K562 (cell line): ENCODE data around the gene ZC3H13. TPM values are rescaled to one million over a fixed set of nuclear protein-coding genes. Genes with fewer than 3 reads are reported as not detected.

Source experiments
- ATAC-seq: fragments of 200-7000 bp; cut with Tn5 transposase; 3 replicates; pipeline ENCODE4 v1.9.1; 2020; ENCODE audit warnings: moderate library complexity
- BruUV-seq: library from RNA; stranded (reverse); fragments of 400-500 nt; replicated peaks from 2 replicates; lab custom pipeline; 2021; lab: Mats Ljungman, UMichigan
- CTCF ChIA-PET: fragments of 300-600 bp; formaldehyde crosslinking; extraction: SDS; loops from one replicate; lab custom pipeline; 2021; ENCODE audit warnings: low intra/inter-chr PET ratio; lab: Yijun Ruan, JAX
- POLR2A ChIA-PET: fragments of 300-600, 350-650 bp; sonication (Branson Sonifier 250); formaldehyde crosslinking; extraction: SDS; loops from one replicate; lab custom pipeline; 2021; ENCODE audit warnings: antibody characterized with exemption, inconsistent platforms; lab: Yijun Ruan, JAX
- DNase-seq, 4 experiments: peaks; one replicate each; pipeline versions ENCODE4 v3.0.0 to v3.0.0-alpha.2; 2011 to 2018; ENCODE audit warnings: low spot score in 3 of 4, mixed read lengths in 3 of 4; ENCODE audit errors: extremely low read depth in 1 of 4
- FAIRE-seq: peaks from 2 replicates; lab custom pipeline; 2011; peaks lifted over from hg19 to GRCh38; lab: Jason Lieb, UNC
- H2AFZ ChIP-seq: 2 replicates; pipeline ENCODE4 v1.6.0; 2011; ENCODE audit warnings: low read depth, low read length, control low read depth, inconsistent platforms
- H3K27ac ChIP-seq: fragments of 200-600 bp; 3 replicates; pipeline ENCODE4 v1.8.0; 2011; ENCODE audit warnings: low read depth, mild to moderate bottlenecking, control low read depth, inconsistent platforms, low read length, moderate library complexity, mixed read lengths; ENCODE audit errors: extremely low read depth
- H3K27me3 ChIP-seq, 2 experiments: fragments of 300-600 bp in 1 of 2; 2 replicates in 1 of 2; 3 replicates in 1 of 2; pipeline versions ENCODE4 v1.6.0 to v1.8.0; 2011; ENCODE audit warnings: inconsistent platforms in 2 of 2, low read length in 2 of 2, mild to moderate bottlenecking in 1 of 2, mixed read lengths in 1 of 2, moderate library complexity in 1 of 2; ENCODE audit not compliant: control insufficient read depth in 2 of 2, insufficient read depth in 2 of 2
- H3K36me3 ChIP-seq: fragments of 300-600 bp; 3 replicates; pipeline ENCODE4 v1.8.0; 2011; ENCODE audit warnings: mild to moderate bottlenecking, low read length, inconsistent platforms; ENCODE audit not compliant: control insufficient read depth, insufficient read depth
- H3K4me1 ChIP-seq, 2 experiments: fragments of 200-600 bp in 1 of 2; replicated peaks in 1 of 2; 2 replicates in 1 of 2; 3 replicates in 1 of 2; pipeline versions ENCODE4 v1.5.1 to v1.8.0; 2011; ENCODE audit warnings: inconsistent platforms in 2 of 2, low read length in 2 of 2, mild to moderate bottlenecking in 1 of 2, mixed read lengths in 1 of 2, moderate library complexity in 1 of 2; ENCODE audit not compliant: control insufficient read depth in 2 of 2, insufficient read depth in 2 of 2
- H3K4me2 ChIP-seq: 2 replicates; pipeline ENCODE4 v1.6.1; 2011; ENCODE audit warnings: low read length, control low read depth, inconsistent platforms, mixed read lengths; ENCODE audit not compliant: insufficient read depth
- H3K4me3 ChIP-seq: fragments of 200-600 bp; sonication (generic), shearing (Covaris generic); 2 replicates; pipeline ENCODE4 v1.5.1; 2016; ENCODE audit warnings: control low read depth, inconsistent platforms
- H3K79me2 ChIP-seq: fragments of 200-600 bp; 3 replicates; pipeline ENCODE4 v1.8.0; 2011; ENCODE audit warnings: low read length, inconsistent platforms; ENCODE audit not compliant: control insufficient read depth, insufficient read depth
- H3K9ac ChIP-seq, 2 experiments: 2 replicates each; pipeline versions ENCODE4 v1.6.0 to v1.6.1; 2011; ENCODE audit warnings: low read depth in 2 of 2, low read length in 2 of 2, control low read depth in 1 of 2, inconsistent platforms in 1 of 2, mild to moderate bottlenecking in 1 of 2, mixed read lengths in 1 of 2; ENCODE audit not compliant: insufficient read depth in 1 of 2
- H3K9me1 ChIP-seq: one replicate; pipeline ENCODE4 v1.6.0; 2011; ENCODE audit warnings: inconsistent platforms, mild to moderate bottlenecking, low read length, moderate library complexity; ENCODE audit not compliant: control insufficient read depth, insufficient read depth
- H3K9me3 ChIP-seq: replicated peaks from 2 replicates; pipeline ENCODE4 v1.5.1; 2011; ENCODE audit warnings: low read depth, low read length, inconsistent platforms; ENCODE audit not compliant: control insufficient read depth, insufficient read depth
- H4K20me1 ChIP-seq: replicated peaks from 2 replicates; pipeline ENCODE4 v1.6.1; 2011; ENCODE audit warnings: low read length, inconsistent platforms, mixed read lengths; ENCODE audit not compliant: control insufficient read depth, insufficient read depth
- CTCF ChIP-seq, 3 experiments: IDR thresholded peaks in 2 of 3; conservative IDR thresholded peaks in 1 of 3; 2 replicates each; pipeline ENCODE4 v1.5.1; 2011 to 2012; ENCODE audit warnings: low read length in 3 of 3, mild to moderate bottlenecking in 3 of 3, control low read depth in 2 of 3, improper control_type of control experiment in 1 of 3, inconsistent platforms in 1 of 3, low read depth in 1 of 3, mixed read lengths in 1 of 3, moderate library complexity in 1 of 3; ENCODE audit not compliant: insufficient read depth in 2 of 3
- ETV5 ChIP-seq: sonication (generic); formaldehyde crosslinking; IDR thresholded peaks from 2 replicates; pipeline ENCODE4 v1.4.0; 2020; ENCODE audit warnings: low read depth, mild to moderate bottlenecking, missing genetic modification reagents
- HMGN3 ChIP-seq: IDR thresholded peaks from 2 replicates; pipeline ENCODE4 v1.6.1; 2011; ENCODE audit warnings: borderline replicate concordance, low read depth, mild to moderate bottlenecking, mixed read lengths, low read length; ENCODE audit not compliant: insufficient read length; ENCODE audit errors: extremely low read depth
- PREB ChIP-seq: sonication (generic); formaldehyde crosslinking; IDR thresholded peaks from 2 replicates; pipeline ENCODE4 v1.8.1; 2023; ENCODE audit warnings: mild to moderate bottlenecking, missing genetic modification reagents
- RAD21 ChIP-seq, 2 experiments: fragments of 250-450 bp in 1 of 2; fragments of 450-650 bp in 1 of 2; sonication (Bioruptor Pico) in 1 of 2; formaldehyde crosslinking in 1 of 2; IDR thresholded peaks in 1 of 2; conservative IDR thresholded peaks in 1 of 2; 2 replicates each; pipeline versions ENCODE4 v1.4.0 to v1.8.0; 2020 to 2022; ENCODE audit warnings: mild to moderate bottlenecking in 2 of 2, moderate library complexity in 1 of 2
- ZNF121 ChIP-seq: sonication (generic); formaldehyde crosslinking; conservative IDR thresholded peaks from 2 replicates; pipeline ENCODE4 v1.8.0; 2022; ENCODE audit warnings: missing genetic modification reagents
- ZNF146 ChIP-seq: IDR thresholded peaks from one replicate; pipeline ENCODE4 v1.6.1; 2018; ENCODE audit warnings: missing compliant biosample characterization; ENCODE audit not compliant: unreplicated experiment
- WGBS: fragments of 100-300 bp; shearing (Covaris generic); methylation state at CpG from one replicate; pipeline ENCODE4 v1.1.6; 2016; ENCODE audit warnings: low coverage, mixed read lengths; ENCODE audit not compliant: insufficient coverage; ENCODE audit errors: missing lambda C conversion rate; 5-methylcytosine and 5-hydroxymethylcytosine counted together
- in situ Hi-C: fragments of 300-500 bp; cut with MboI; formaldehyde crosslinking; loops from 4 replicates; pipeline ENCODE4 v1.15.0; 2018; ENCODE audit warnings: inconsistent platforms, mixed read lengths
- intact Hi-C: fragments of 100-400 bp; cut with micrococcal nuclease; formaldehyde crosslinking; loops from 2 replicates; pipeline ENCODE4 v1.14.2; 2022
- polyA plus RNA-seq, 8 experiments: library from polyadenylated mRNA; depleted of rRNA in 4 of 8; stranded (reverse) in 5 of 8; unstranded in 3 of 8; fragments of >200 nt; fragmentation: Nextera tagmentation in 2 of 8; fragmentation: Illumina TruSeq in 1 of 8; extraction: Ambion mirVana in 2 of 8; extraction: Trizol in 1 of 8; gene quantifications; 2 replicates each; pipeline versions ENCODE4 v1.2.1 to v1.2.3, GENCODE V29; 2011 to 2014; ENCODE audit warnings: inconsistent platforms in 1 of 8, missing spikeins in 1 of 8
- total RNA-seq, 7 experiments: library from RNA; depleted of rRNA in 6 of 7; stranded (reverse); fragments of >200 nt in 6 of 7; fragmentation: Illumina TruSeq in 2 of 7; extraction: Trizol in 2 of 7; gene quantifications; 2 replicates each; pipeline versions ENCODE4 v1.2.1 to v1.2.3, GENCODE V29; 2011 to 2021; ENCODE audit warnings: low replicate concordance in 1 of 7

ZC3H13 gene
- total and polyA plus RNA-seq, 9 of the 15 experiments (the other 6 are each of a cell fraction or from before 2014, with no cell fraction given), result 4.9 to 27.6 (median 12.1) TPM

GRCh38 chr13:46075811-46076210 lies 23.3 kb upstream of the ZC3H13 start (continued):
- no peak for TF ChIP-seq ZNF146 (CRISPR knock-in tag)
- no peak for TF ChIP-seq ZNF121 (CRISPR knock-in tag)
- no peak for TF ChIP-seq ETV5 (CRISPR knock-in tag)
- TF ChIP-seq PREB (CRISPR knock-in tag), result no peak

- POLR2A ChIA-PET, result no interaction called here
- BruUV-seq, result no TSS peak
- TF ChIP-seq CTCF (IDR thresholded peaks at IDR 0.05 in 2 of 3, conservative IDR thresholded peaks at IDR 0.05 in 1 of 3; ENCODE audit: insufficient read depth in 2 of 3, low read depth in 1 of 3, low read length in 3 of 3) (peak; percentile 23 to 43 (median 40); a peak in 4 of 6 replicates), HMGN3 (no peak), RAD21 (CRISPR knock-in tag; conservative IDR thresholded peaks at IDR 0.05 in 1 of 2, IDR thresholded peaks at IDR 0.05 in 1 of 2) (peak; percentile 10 to 51; a peak in 2 of 4 replicates)
Measured at GRCh38 chr13:46071590-46072249, 19.2 kb upstream of the ZC3H13 start.

More at GRCh38 chr13:46071590-46072249, 19.2 kb upstream of the ZC3H13 start:
- Histone ChIP-seq H2AFZ (no peak overlapping the region), H3K36me3 (no peaks in the 10 kb centered on the region), H3K4me1 (no peaks in the 10 kb centered on the region; a peak in 1 of 5 replicates), H3K4me2 (no peak overlapping the region), H3K27me3 (no peaks in the 10 kb centered on the region), H3K4me3 (no peak overlapping the region), H4K20me1 (no peaks in the 10 kb centered on the region), H3K9me3 (no peaks in the 10 kb centered on the region), H3K79me2 (no peaks in the 10 kb centered on the region), H3K9ac (no peak overlapping the region), H3K27ac (no peak overlapping the region), H3K9me1 (no peaks in the 10 kb centered on the region)
- CTCF ChIA-PET, result no interaction called here
- peak; percentile 85 for ATAC-seq
- no peak for FAIRE-seq
- 81% methylated on average over 4 of the region's 5 CpGs for WGBS
- in situ Hi-C loops (no loop called here), intact Hi-C loops (loop anchor here (1.0 kb wide), 1 partner anchor 55 kb away; no protein-coding TSS in a partner anchor)
- DNase-seq, result peak in 2 of 4 experiments; percentile 26 to 38
